Measurements from ENCODE around the gene SEPSECS. TPM values are rescaled to one million over a fixed set of nuclear protein-coding genes. Genes with fewer than 3 reads are reported as not detected.

The SEPSECS gene
- total RNA-seq, 1 experiment from 2014 or later = 4.2 TPM

DNA sequence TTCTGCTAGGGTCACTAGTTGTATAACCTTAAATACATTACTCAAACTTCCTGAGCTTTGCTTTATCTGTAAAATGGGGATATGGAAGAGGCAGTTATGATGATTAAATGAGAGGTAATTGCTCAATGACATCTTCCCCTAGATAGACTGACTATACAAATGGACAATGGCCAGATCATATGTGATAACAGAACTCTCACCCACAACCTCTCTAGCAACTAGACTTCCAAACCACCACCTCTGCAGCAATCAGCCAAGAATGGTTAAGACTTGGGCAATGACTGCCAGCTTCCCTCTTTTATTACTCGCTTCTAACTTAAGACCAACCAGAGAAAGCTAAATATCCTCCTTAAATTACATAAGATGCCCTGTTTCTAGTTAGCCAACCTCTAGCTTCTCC lies 2.9 kb upstream of the SEPSECS start:
- Mint-ChIP-seq H3K4me3 (no peak overlapping the region), H3K27me3 (ENCODE audit: low read depth) (no peaks in the 10 kb centered on the region), H3K4me1 (peaks cover 10 to 25% of the 10 kb centered on the region in 2 experiments), H3K36me3 (ENCODE audit: insufficient read depth in 1 of 3, low read depth in 3 of 3) (peaks cover 0 to 8% (median 3%) of the 10 kb centered on the region in 3 experiments; a peak in 4 of 7 replicates), H3K9me3 (peaks cover 0 to 5% of the 10 kb centered on the region in 2 experiments; a peak in 1 of 5 replicates), H3K27ac (no peak overlapping the region)
- Histone ChIP-seq H3K79me2 (ENCODE audit: insufficient read depth, low read length) (no peaks in the 10 kb centered on the region), H3K27me3 (ENCODE audit: insufficient read depth, low read length) (no peaks in the 10 kb centered on the region), H2AFZ (ENCODE audit: low read length) (no peak overlapping the region), H3K4me2 (ENCODE audit: insufficient read depth, insufficient read length, low read length) (no peak overlapping the region), H3K79me1 (ENCODE audit: insufficient read depth, low read depth, low read length, poor library complexity, severe bottlenecking) (no peaks in the 10 kb centered on the region), H3K56ac (ENCODE audit: insufficient read length, low read depth, low read length) (no peak overlapping the region), H3K9me3 (ENCODE audit: control insufficient read depth, low read depth, low read length) (no peaks in the 10 kb centered on the region), H3K4me1 (ENCODE audit: insufficient read depth, low read length) (no peaks in the 10 kb centered on the region; the same call in 1 of the 2 replicates), H3K14ac (ENCODE audit: insufficient read depth, low read length) (no peak overlapping the region), H2BK15ac (ENCODE audit: low read depth, low read length) (no peak overlapping the region), H3K23me2 (ENCODE audit: insufficient read length, low read depth, low read length, poor library complexity, severe bottlenecking) (peaks cover 11% of the 10 kb centered on the region), H2BK120ac (ENCODE audit: low read depth, low read length, poor library complexity, severe bottlenecking) (no peak overlapping the region), H2BK12ac (ENCODE audit: insufficient read length, low read depth, low read length) (no peak overlapping the region), H2AK5ac (ENCODE audit: insufficient read length, low read length) (no peak overlapping the region), H3T11ph (ENCODE audit: low read length) (no peak overlapping the region), H2BK5ac (ENCODE audit: insufficient read length, low read length) (no peak overlapping the region), H4K5ac (ENCODE audit: insufficient read length, low read depth, low read length) (no peak overlapping the region), H3K18ac (ENCODE audit: insufficient read length, low read depth, low read length) (no peak overlapping the region), H3K27ac (ENCODE audit: insufficient read length, low read depth, low read length) (no peak overlapping the region), H4K91ac (ENCODE audit: insufficient read length, low read depth, low read length) (no peak overlapping the region), H3K9ac (ENCODE audit: extremely low read depth, insufficient read length, low read length) (no peak overlapping the region), H2BK20ac (ENCODE audit: low read depth, low read length, poor library complexity, severe bottlenecking) (no peak overlapping the region), H4K8ac (replicated peaks; ENCODE audit: insufficient read length, low read depth, low read length) (no peak overlapping the region), H3K23ac (ENCODE audit: insufficient read length, low read depth, low read length) (no peak overlapping the region), H4K20me1 (ENCODE audit: control insufficient read depth, insufficient read depth, insufficient read length) (no peaks in the 10 kb centered on the region), H3K4ac (ENCODE audit: low read depth, low read length) (no peak overlapping the region)
- DNase-seq = no peak
- TF ChIP-seq, protein P1, sequence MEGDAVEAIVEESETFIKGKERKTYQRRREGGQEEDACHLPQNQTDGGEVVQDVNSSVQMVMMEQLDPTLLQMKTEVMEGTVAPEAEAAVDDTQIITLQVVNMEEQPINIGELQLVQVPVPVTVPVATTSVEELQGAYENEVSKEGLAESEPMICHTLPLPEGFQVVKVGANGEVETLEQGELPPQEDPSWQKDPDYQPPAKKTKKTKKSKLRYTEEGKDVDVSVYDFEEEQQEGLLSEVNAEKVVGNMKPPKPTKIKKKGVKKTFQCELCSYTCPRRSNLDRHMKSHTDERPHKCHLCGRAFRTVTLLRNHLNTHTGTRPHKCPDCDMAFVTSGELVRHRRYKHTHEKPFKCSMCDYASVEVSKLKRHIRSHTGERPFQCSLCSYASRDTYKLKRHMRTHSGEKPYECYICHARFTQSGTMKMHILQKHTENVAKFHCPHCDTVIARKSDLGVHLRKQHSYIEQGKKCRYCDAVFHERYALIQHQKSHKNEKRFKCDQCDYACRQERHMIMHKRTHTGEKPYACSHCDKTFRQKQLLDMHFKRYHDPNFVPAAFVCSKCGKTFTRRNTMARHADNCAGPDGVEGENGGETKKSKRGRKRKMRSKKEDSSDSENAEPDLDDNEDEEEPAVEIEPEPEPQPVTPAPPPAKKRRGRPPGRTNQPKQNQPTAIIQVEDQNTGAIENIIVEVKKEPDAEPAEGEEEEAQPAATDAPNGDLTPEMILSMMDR (conservative IDR thresholded peaks at IDR 0.05) = no peak
- WGBS (ENCODE audit: extremely low coverage, insufficient read length, low lambda C conversion rate) = no CpG with 5 or more reads among the region's 1 CpG
